UCSD-AML1 (cell line): ENCODE measurements around the gene PRKCE.

Experiments
- DNase-seq: peaks from one replicate; lab custom pipeline; 2025; ENCODE audit not compliant: unreplicated experiment; lab: John Stamatoyannopoulos, UW

PRKCE gene

GRCh38 chr2:46171996-46172546, 520.6 kb downstream of the PRKCE start:
- no peak for DNase-seq

GRCh38 chr2:46173030-46173429, 521.6 kb downstream of the PRKCE start:
- no peak for DNase-seq

- DNase-seq, result no peak
Observed at GRCh38 chr2:46173636-46174250, 522.3 kb downstream of the PRKCE start.

- DNase-seq, result no peak
Observed at GRCh38 chr2:46174345-46175170, 523.1 kb downstream of the PRKCE start.

- DNase-seq, result no peak
Observed at GRCh38 chr2:46175419-46175818, 523.9 kb downstream of the PRKCE start.

- no peak for DNase-seq
Observed at GRCh38 chr2:46177461-46178089, 526.1 kb downstream of the PRKCE start.

GRCh38 chr2:46179037-46179621, 527.7 kb downstream of the PRKCE start:
- DNase-seq, result no peak

GRCh38 chr2:46180189-46180588, 528.7 kb downstream of the PRKCE start:
- no peak for DNase-seq

GRCh38 chr2:46181306-46181705, 529.8 kb downstream of the PRKCE start:
- DNase-seq, result no peak

GRCh38 chr2:46181789-46182530, 530.5 kb downstream of the PRKCE start:
- DNase-seq, result no peak

GRCh38 chr2:46183426-46183825, 532.0 kb downstream of the PRKCE start:
- no peak for DNase-seq

GRCh38 chr2:46184794-46185583, 533.5 kb downstream of the PRKCE start:
- no peak for DNase-seq

- DNase-seq, result no peak
Observed at GRCh38 chr2:46187112-46187618, 535.7 kb downstream of the PRKCE start.

GRCh38 chr2:46188041-46188716, 536.7 kb downstream of the PRKCE start:
- no peak for DNase-seq

GRCh38 chr2:46193356-46193755, 541.9 kb downstream of the PRKCE start:
- no peak for DNase-seq

GRCh38 chr2:46193855-46194254, 542.4 kb downstream of the PRKCE start:
- DNase-seq, result no peak

GRCh38 chr2:46194856-46195255, 543.4 kb downstream of the PRKCE start:
- DNase-seq, result no peak

- no peak for DNase-seq
Observed at GRCh38 chr2:46195819-46196218, 544.3 kb downstream of the PRKCE start.

- no peak for DNase-seq
Observed at GRCh38 chr2:46196871-46197462, 545.5 kb downstream of the PRKCE start.
